GM18508 (cell line): ENCODE data around the gene UVSSA.

Experiments used
- ATAC-seq: cut with Tn5 transposase; IDR thresholded peaks from one replicate; pipeline ENCODE4 v1.9.1; 2021; ENCODE audit warnings: moderate number of reproducible peaks; ENCODE audit not compliant: insufficient read depth, unreplicated experiment

The UVSSA gene

DNA sequence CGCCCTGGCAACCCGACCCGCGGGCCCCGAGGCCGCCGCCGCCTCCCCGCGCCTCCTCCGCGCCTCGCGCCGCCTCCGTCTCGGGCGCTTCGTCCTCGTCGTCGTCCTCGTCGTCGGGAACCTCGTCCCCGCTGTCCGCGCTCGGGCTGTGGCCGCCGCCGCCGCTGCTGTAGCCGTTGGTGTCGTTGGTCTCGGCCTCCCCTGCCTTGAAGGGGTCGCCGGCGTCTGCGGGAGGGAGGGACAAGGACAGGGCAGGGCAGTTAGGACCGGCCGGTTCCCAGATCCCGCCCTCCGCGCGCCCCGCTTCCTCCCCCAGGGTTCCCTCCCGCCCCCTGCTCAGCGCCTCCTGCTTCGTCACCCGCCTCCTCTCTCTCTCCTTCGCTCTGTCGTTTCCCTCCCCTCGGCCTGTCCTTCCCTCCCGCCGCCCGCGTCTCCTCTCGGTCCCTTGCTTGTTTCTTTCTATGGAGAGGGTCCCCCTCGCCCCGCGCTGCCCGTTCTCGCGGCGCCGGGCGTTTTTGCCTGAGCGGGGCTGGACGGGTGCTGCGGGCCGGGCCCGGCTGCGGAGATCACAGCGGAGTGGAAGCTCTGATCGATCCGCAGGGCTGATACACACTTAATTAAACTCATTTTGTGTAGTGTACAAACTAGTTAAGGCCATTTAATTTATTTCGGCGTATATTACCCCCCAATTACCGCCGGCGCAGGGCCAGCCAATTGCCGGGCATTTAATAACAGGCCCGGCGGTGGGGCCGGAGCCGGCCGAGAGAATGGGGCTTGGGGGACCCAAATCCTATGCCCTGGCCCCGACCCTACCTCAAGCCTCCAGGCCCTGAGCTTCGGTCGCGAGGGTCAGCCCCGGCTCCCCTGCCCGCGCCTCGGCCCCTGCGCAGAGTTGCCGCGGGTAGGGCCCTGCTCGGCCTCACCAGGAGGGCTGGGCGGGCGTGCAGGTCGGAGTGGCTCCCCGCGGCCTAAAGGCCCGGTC is 56.9 kb downstream of the UVSSA start:
- ATAC-seq: no peak

DNA sequence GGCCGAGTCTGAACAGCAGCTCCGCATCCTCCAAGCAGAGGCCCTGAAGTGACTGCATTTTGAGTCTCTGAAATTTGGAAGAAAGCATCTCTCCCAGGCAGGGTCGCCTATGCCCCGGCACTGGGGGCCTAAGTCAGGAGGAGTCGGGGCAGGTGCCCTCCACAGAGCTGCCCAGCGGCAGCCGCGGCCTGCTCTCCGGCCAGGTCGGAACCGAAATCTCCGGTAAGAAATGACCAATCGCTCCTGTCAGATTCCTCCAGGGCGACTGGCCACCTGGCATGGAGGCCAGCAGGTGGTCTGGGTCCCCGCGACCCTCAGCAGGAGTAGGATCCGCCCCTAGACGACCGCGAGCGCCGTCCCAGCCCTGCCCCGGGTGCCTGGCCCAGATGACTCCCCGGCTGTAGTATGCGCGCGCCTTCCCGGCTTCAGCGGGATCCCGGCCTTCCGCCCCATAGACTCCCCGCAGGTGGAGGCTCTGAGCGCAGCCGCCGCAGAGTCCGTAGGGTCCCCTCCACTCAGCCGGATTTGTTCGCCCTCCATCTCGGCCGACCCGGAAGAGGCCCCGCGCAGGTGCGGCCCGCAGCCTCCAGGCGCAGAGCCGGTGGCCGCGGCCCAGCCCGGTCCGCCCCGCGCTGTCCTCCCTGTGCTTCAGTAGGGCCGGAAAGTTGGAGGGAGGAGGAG is 57.7 kb downstream of the UVSSA start:
- ATAC-seq: no peak

DNA sequence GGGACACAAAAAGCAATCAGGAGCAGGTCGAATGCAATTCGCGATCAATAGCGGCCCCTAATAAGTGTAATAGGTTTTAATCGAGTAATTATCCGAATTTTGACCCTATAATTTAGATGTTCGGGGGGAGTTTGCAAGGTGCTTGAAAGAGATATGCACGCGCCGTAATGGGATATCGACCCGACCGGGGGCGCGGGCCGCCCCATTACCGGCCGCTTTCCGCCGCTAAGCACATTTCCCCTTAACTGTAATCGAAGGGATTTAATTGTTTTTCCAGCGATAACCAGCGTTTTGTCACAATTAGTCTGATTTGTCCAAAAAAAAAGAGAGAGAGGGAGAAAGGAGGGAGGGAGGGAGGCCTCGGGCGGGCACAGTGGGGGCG is 58.2 kb downstream of the UVSSA start:
- ATAC-seq: no peak

DNA sequence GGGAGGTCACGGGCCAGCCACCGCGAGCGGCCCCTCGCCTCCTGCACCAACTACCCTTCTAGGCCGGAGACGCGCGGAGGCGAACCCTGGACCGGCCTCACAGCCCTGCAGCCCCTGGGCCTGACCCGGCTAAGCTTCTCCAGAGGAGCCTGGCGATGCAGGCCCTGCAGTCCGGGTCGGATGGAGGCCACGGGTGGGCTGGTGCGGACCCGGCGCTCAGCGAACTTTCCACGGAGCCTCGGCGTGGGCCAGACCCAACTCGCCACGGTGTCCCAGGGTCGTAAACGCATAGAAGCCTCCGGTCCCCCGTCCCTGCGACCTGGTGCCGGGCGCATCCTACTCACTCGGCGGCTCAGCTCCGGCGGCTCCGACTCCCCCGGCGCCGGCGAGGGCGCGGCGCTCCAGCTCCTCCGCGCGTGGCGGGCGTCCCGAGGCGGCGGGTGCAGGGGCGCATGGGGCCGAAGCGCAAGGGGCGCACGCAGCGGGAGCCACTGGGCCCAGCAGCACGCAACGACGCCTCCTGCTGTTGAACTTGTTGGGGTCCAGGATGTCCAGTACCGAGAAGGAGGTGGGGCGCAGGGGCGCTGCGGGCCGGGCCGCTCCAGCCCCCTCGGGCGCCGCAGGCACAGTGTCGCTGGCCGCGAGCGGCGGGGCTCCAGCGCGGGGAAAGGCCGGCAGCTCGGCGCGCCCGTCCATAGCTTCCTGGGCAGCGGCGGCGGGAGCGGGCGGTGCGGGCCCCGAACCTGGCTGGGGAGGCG is 58.8 kb downstream of the UVSSA start:
- no peak for ATAC-seq

DNA sequence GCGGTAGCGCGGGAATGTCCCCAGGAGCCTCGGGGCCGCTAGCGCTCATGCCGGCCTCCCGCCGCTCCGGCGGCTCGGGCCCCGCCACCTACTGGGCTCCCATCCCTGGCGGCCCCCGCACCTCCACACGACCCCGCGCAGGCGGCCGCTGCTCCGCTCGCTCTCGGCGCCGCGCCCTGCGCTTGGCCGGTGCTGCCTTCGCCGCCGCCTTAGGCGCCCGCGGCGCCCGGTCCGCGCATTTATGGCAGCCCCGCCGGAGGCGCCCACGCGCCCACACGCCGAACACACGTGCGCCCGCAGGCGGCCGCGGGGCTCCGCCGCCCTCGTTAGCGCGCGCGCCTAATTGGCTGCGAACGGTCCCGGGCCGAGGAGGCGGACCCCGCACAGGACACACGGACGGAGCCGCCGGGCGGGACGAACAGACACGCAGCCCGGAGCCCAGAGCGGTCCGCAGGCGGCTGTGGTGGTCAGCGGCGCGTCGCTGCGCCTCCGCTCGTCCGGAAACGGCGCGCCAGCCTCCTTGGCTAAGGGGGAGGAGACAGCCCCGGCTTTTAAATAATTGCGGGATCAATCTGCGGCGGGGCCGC is 59.5 kb downstream of the UVSSA start, which contains the start of gene NKX1-1:
Gene NKX1-1 (minus strand): TSS at position 49 of the 587 bp plus-strand sequence. CDS start 0 bp downstream, at position 49.
- ATAC-seq: no peak

DNA sequence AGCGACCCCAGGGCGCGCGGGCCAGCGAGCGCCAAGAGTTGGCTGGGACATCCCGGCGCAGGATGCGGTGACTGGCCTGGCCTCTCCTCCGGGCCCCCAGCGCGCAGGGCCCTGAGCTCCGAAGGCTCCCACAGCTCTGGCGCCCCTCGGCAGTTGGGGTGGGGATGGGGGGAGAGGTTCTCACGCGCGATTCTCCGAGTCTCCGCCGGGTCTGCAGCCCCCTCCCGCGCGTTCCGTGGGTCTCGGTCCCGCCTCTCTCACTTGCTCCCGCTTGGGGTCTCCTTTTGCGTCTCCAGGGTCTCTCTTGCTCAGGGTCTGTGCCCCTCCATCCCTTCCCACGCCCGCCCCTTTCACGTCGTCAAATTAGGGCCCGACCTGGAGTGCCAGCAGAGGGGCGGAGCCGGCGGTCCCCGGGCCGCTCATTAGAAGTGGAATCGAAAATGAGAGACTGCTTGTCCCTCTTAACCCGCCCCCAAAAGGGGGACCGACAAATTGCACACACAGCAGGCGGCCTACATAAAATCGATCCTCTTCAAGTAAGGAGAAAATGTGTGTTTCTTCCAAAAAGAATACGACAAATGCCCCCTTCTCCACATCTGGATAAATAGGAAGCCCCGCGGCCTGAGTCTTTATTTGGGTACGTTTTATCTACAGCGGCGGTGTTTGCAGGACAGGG is 60.1 kb downstream of the UVSSA start:
- ATAC-seq: no peak

DNA sequence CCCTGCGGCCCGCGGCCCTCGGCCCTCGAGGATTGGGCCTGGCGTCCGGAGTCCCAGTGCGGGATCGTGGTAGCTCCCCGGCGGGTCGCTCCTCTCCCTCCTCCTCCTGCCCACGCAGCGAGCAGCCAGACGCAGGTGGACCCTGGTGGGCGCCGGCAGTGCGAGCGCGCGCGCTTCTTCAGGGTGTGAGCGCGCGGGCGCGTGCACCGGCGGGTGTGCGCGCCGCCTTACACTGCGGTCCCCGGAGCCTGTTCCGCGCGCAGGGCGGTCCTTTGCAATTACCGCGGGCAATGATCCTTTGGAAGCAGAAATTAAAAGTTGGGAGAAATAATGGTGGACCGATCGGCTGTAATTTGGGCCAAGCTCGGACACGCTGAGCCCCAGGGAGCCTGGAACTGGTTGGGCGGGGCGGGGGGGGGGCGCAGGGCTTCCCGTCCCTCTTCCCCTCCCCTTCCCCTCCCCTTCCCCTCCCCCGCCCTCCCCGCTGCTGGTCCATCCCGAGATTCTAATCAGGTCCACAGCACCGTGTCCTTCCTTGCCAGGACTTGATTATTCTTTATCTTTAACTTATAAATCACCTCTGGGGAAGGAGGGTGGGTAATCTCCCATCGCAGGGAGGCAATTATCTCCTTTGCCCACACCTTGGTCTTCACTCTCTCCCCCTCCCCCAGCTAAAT is 60.8 kb downstream of the UVSSA start:
- no peak for ATAC-seq

DNA sequence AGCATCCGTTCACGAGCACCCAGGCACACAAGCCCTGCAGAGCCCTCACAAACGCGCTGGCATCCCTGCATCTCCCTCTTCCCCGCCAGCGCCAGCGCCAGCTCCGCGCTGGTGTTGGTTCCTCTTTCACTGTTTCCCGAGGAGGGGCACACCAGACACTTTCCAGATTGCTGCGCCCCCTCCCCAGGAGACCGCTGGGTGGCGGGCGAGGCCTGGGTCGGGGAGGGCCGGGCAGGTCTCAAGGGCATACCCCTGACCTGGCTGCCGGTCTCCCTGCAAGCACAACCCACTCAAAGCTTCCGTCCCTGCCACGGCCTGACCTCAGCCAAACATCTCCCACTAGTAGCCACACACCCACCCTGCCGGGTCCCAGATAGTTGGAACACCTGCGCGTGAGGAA is 61.4 kb downstream of the UVSSA start:
- no peak for ATAC-seq

DNA sequence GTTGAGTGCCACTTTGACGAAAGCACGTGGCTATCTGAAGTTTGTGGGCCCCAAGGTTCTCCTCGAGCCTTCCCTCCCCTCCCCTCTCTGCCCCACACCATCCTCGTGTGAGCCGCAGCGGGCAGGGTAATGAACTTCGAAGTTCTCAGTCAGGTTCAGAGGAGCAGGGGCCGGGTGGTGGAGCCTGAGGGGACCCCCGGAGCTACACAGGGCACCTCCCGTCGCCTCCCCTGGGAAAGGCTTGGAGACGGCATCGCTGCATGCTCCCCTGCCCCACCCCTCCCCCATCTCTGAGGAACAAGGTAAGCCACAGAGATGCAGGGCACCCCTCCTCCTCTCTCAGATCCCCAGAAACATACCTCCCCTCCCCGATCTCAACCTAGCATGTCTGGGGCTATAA is 62.1 kb downstream of the UVSSA start:
- no peak for ATAC-seq

DNA sequence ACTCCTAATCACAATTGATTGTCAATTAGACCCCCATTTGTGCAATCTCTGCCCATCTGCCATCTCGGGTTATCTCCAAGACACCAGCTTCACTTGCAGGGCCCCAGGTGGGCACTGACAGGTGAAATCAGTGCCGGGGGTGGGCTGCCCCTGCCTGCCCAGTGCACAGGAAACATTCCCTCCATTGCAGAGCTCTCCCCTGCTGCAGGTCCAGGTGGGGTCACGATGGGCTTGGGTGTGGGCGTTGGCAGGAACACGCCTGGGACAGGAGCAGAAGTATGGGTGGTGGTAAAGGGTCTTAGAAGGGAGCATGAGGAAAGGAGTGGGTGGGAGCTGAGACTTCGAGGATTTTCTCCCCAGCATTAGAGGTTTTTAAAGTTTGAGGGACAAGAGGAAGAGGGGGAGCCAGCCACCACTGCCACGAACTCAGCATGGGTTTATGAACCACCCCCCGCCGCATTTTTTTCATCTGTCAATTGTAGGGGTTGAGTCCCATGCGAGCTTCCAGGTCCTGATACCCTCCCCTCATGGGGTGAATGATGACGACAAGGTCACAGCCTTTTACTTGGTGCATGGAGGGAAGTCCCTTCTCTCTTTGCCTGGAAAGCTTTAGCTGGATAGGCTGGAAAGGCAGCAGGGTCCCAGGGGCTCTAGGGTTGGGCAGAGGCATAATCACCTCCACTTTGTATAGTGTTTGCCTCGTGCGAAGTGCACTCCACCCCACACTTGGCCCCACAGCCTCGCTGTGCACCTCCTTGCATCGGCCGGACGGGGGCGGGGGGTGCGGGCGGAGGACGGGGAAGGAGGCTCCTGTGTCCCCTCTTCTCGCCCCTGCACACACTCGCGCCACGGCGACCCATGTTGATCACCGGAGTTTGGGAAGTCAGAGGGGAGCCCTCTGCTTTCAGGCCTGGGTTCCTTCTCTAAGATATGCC is 62.8 kb downstream of the UVSSA start:
- ATAC-seq: no peak

DNA sequence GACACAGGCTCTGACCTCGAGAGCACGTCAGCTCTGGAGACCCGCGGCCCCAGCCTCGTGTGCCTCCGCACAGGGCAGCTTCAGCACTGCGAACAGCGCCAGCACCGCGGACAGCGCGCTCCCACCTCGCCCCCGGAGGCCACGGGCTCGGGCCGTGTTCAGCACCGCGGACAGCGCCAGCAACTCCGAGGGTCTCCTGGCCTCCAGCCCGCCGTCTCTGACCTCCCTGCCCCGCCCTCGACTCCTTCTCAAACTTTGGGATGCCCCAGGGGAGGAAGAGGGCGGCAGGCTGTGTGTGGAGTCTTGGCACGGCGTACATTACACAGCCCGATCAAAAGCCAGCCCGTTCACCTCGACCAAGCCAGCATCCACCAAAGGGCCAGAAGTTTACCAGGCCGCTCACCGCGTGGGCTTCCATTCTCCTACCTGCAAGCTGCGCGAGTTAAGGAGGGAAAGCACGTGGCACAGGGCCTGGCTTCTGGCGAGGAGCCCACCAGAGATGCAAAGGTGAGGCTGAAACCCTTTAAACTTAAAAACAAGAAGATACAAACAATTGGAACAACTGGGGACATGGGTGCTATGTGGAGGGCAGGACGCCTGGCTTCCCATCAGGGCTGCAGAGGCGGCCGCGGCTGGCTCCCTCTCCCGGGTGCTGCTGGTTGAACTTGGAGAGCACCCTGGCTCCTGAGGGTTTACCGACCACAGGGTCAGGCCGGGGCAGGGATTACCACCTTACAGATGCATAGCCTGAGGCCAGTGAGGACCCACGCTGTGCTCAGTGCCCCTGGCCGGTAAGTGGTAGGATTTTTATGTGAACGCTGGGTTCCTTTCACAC is 63.7 kb downstream of the UVSSA start:
- no peak for ATAC-seq

DNA sequence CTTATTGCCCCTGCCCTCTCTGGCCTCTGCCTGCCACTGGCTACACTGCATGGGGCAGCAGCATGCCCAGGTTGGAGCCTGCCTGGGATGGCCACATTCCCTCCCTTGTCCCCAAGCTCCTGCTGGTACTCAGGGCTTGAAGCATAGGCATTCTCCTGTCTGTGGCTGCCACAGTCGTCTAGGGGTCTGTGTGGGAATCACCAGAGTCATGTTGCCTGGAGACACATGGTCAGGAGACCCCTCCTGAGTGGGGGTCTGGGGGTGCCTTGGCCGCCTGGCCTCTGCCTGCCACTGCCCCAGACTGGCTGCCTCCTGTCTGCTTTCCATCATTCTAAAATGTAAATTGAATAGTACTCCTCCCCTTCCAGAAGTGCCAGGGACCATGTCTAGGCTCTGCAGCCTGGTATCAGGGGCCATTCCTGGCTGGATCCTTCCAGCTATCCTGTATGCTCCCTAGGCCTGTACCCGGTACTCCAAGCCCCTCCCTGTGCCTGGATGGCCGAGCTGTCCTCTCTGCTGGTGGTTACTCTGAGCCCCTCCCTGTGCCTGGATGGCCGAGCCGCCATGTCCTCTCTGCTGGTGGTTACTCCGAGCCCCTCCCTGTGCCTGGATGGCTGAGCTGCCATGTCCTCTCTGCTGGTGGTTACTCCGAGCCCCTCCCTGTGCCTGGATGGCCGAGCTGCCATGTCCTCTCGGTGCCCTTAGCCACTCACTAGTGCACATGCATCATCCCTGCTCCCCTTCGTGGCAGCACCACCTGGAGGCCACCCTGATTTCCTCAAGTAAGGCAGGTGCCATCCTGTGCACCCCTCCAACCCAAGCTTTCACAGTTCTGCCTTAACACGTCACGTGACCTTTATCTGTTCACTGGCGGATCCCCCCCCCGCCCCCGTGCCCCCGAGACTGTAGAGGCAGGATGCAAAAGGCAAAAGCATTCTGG is 64.7 kb downstream of the UVSSA start:
- no peak for ATAC-seq

DNA sequence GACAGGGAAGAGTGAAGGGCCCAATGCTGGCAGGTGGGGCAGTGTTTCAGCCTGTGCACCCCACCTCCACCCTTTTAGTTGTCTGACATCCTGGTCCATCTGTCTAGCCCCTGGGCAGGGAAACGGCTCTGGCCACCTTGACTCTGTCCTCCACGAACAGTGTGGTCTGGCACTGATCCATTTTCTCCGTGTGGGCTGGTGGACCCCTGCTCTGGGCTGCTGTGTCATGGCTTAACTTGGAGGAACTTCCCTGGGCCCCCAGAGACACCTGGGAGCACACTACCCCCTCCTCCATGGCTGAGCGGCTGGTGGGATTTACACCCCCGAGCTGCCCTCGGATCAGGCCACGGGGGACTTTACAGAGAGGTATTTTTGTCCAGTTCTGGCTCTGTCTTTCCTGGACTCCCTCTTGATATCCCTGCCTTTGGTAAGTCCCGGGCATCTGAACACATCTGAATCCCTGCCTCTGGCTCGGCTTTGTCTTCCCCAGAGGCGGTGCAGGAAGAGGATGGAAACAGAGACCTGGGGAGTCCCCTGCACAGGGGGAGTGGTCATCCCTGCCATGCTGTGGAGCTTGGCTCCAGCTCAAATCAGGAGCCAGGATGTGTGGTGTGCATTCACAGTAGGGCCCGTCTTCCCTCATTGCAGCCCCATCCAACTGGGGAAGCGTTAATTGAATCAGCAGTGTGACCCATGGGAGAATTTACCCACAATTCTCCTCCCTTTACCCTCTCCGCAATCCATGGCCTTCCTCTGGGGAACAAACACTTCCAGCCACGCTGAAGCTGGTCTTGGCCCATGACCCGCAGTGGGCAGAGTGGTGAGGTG is 65.6 kb downstream of the UVSSA start:
- no peak for ATAC-seq

DNA sequence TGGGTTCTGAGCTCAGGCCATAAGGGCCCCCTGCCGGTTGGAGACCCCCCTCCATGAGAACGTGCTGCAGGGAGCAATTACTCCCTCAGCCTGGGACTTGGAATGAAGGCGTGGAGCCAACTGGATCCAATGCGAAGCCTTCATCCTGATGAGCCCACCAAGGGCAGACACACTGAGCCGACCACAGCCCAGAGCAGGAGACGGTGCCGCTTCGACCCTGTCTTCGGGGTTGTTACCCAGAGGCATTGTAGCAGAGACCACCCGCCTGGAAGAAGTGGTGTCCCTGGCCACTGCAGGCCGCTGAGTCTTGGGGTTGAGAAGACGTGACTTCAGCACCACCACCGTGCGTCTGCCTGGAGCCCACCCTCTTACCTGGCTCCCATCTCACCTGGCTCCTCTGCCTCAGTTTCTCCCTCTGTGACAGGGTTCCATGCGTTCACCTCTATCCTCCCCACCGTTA is 66.2 kb downstream of the UVSSA start:
- no peak for ATAC-seq

DNA sequence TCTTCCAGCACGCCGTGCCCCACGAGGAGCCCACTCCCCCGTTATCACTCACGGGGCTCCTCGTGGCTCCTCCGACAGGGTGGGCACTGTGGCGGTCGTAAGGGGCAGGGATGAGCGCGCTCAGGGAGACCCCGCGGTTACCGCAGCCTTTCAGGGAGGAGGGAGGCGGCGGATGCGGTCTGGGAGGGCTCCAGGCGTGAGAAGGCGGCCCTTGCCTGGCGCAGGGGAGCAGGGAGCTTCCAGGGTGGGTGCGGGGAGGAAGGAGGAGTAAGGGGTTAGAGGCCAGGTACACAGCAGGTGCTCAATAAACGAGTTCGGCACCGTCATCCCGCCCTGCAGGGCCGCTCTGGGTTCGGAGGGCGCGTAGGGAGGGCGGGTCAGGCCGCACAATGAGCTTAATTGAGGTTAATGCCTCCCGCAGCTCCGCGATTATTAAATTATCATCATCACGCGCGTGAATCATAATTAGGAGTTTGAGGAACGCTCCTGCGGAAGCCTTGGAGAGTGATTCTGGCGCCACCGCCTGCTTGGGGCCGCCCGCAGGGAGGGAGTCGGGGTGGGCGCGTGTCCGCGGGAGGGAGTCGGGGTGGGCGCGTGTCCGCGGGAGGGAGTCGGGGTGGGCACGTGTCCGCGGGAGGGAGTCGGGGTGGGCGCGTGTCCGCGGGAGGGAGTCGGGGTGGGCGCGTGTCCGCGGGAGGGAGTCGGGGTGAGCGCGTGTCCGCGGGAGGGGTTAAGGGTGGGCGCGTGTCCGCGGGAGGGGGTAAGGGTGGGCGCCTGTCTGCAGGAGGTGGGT is 66.9 kb downstream of the UVSSA start:
- no peak for ATAC-seq
